Suprapubic skin (tissue), 3 donors: Measurements from ENCODE around the gene ZFP36L1.

Experiments used
- POLR2AphosphoS5 ChIP-seq, 3 donors: sonication (generic); formaldehyde crosslinking; IDR thresholded peaks; one replicate each; pipeline ENCODE4 v1.6.1; 2017; ENCODE audit warnings: antibody characterized with exemption in 3 of 3
- TF ChIP-seq, protein P1 (sequence below), 2 donors: fragments of 200-600 bp in 1 of 2; fragments of 450-650 bp in 1 of 2; sonication (generic) in 1 of 2; IDR thresholded peaks; one replicate each; pipeline ENCODE4 v1.5.1; 2016 to 2019; ENCODE audit warnings: antibody characterized with exemption in 2 of 2, mild to moderate bottlenecking in 1 of 2, moderate library complexity in 1 of 2

DNA sequence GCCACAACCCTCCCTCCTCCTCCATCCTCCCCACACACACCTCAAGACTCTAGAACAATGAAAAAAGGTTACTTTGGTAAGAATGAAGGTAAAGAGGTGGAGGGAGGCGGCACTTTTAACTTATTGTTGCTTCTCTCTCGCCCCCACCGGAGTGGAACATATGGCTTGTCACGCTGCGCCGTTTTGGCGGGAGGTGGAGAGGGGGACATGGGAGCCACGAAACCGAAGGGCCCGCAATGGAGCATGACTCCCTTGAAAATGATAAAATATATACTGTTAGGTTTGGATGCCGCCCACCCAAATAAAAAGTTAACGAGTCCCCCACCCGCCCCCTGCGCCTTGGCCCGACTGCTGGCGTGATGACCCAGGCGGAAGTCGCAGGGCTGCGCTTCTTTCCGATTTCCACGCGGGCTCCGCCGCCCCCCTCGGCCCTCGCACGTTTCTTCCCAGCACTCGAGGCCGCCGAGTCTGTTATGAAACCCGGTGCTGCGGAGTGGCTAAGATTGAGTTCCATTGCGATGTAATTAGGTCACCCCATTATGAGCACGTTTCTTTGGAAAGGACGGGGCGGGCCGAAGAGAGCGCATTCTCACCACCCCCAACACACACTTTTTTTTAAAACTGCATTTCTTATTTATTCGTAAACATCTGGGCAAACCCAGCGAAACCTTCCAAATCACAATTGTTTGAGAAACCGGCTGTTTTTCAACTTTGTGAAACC, 1.4 kb upstream of the ZFP36L1 start:
- TF ChIP-seq, protein P1, sequence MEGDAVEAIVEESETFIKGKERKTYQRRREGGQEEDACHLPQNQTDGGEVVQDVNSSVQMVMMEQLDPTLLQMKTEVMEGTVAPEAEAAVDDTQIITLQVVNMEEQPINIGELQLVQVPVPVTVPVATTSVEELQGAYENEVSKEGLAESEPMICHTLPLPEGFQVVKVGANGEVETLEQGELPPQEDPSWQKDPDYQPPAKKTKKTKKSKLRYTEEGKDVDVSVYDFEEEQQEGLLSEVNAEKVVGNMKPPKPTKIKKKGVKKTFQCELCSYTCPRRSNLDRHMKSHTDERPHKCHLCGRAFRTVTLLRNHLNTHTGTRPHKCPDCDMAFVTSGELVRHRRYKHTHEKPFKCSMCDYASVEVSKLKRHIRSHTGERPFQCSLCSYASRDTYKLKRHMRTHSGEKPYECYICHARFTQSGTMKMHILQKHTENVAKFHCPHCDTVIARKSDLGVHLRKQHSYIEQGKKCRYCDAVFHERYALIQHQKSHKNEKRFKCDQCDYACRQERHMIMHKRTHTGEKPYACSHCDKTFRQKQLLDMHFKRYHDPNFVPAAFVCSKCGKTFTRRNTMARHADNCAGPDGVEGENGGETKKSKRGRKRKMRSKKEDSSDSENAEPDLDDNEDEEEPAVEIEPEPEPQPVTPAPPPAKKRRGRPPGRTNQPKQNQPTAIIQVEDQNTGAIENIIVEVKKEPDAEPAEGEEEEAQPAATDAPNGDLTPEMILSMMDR (IDR thresholded peaks at IDR 0.05): no peak
- TF ChIP-seq POLR2AphosphoS5 (IDR thresholded peaks at IDR 0.05): peak; percentile 85 to 98 (median 89)
